Memory B cell (primary cell): ENCODE data around the gene AHI1.

Experiments used
- ATAC-seq: fragments of 150-1000 bp; cut with Tn5 transposase; 2 replicates; pipeline ENCODE4 v1.10.0; 2021; ENCODE audit warnings: low read depth, mild to moderate bottlenecking, moderate library complexity
- DNase-seq, 2 donors: peaks; one replicate each; pipeline ENCODE4 v3.0.0; 2022; ENCODE audit warnings: low spot score in 2 of 2
- H3K27ac Mint-ChIP-seq: one replicate; pipeline ENCODE4 v1.8.0; 2022; ENCODE audit warnings: mild to moderate bottlenecking, moderate library complexity, mixed read lengths
- H3K27me3 Mint-ChIP-seq: one replicate; pipeline ENCODE4 v1.8.0; 2022; ENCODE audit warnings: mixed read lengths
- H3K36me3 Mint-ChIP-seq: one replicate; pipeline ENCODE4 v1.8.0; 2022; ENCODE audit warnings: mild to moderate bottlenecking, mixed read lengths
- H3K4me1 Mint-ChIP-seq: one replicate; pipeline ENCODE4 v1.8.0; 2022; ENCODE audit warnings: mixed read lengths
- H3K4me3 Mint-ChIP-seq: one replicate; pipeline ENCODE4 v1.8.0; 2022; ENCODE audit warnings: mild to moderate bottlenecking, moderate library complexity, mixed read lengths
- H3K9me3 Mint-ChIP-seq: one replicate; pipeline ENCODE4 v1.8.0; 2022; ENCODE audit warnings: mixed read lengths

Gene AHI1

GRCh38 chr6:135331002-135331401 lies 166.5 kb downstream of the AHI1 start:
- Mint-ChIP-seq H3K4me3 (no peak overlapping the region), H3K36me3 (peaks cover 1% of the 10 kb centered on the region), H3K4me1 (no peaks in the 10 kb centered on the region), H3K27me3 (no peaks in the 10 kb centered on the region), H3K27ac (peak overlapping the region; percentile 62), H3K9me3 (no peaks in the 10 kb centered on the region)
- no peak for DNase-seq
- ATAC-seq, result no peak

- H3K27me3 Mint-ChIP-seq, result no peaks in the 10 kb centered on the region
- no peak for DNase-seq
- H3K27ac Mint-ChIP-seq, result no peak overlapping the region
- H3K36me3 Mint-ChIP-seq, result peaks cover 1% of the 10 kb centered on the region
- no peaks in the 10 kb centered on the region for H3K9me3 Mint-ChIP-seq
- no peak for ATAC-seq
- H3K4me1 Mint-ChIP-seq, result no peaks in the 10 kb centered on the region
- H3K4me3 Mint-ChIP-seq, result no peak overlapping the region
These were observed 167.4 kb downstream of the AHI1 start for GRCh38 chr6:135329851-135330803.

DNA sequence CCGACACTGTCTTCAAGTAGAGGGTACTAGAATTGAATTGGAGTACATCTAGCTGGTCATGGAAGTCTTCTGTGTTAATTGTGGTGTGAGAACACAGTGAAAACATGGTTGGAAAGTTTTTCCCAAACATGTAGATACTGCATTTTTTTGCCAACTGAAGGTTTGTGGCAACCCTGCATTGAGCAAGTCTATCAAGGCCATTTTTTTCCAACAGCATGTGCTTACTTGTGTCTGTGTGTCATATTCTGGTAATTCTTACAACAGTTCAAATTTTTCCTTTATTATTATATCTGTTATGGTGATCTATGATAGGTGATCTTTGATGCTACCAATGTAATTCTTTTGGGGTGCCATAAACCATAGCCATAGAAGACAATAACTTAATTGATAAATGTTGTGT lies 169.4 kb downstream of the AHI1 start:
- H3K36me3 Mint-ChIP-seq, result peaks cover 1% of the 10 kb centered on the region
- ATAC-seq (no peak), DNase-seq (no peak)
- peaks cover 2% of the 10 kb centered on the region for H3K4me1 Mint-ChIP-seq
- no peak overlapping the region for H3K27ac Mint-ChIP-seq
- H3K4me3 Mint-ChIP-seq, result no peak overlapping the region
- H3K9me3 Mint-ChIP-seq, result no peaks in the 10 kb centered on the region
- H3K27me3 Mint-ChIP-seq, result no peaks in the 10 kb centered on the region

GRCh38 chr6:135325624-135326424 lies 171.7 kb downstream of the AHI1 start:
- no peak for ATAC-seq
- Mint-ChIP-seq H3K4me3 (no peak overlapping the region), H3K27me3 (no peaks in the 10 kb centered on the region), H3K9me3 (no peaks in the 10 kb centered on the region), H3K36me3 (peaks cover 1% of the 10 kb centered on the region), H3K4me1 (peaks cover 4% of the 10 kb centered on the region), H3K27ac (no peak overlapping the region)
- no peak for DNase-seq

DNA sequence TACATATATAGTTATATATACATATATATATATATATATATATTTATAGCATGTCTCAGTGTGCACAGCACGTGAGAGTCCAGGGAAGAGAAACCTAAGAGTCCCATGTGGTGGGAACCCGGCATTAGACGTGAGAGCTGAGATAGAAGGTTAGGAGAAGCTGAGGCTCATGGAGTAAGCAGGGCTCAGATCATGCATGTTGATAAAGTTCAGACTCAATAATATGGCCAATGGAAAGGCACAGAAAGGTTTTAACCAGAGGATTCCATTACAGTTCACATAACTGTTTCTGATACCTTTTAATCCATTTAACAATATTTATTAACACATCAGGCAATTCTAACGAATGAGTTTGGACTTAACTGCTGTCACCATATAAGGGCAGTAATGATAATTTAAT lies 173.0 kb downstream of the AHI1 start:
- Mint-ChIP-seq H3K4me3 (no peak overlapping the region), H3K27ac (no peak overlapping the region), H3K36me3 (peaks cover 1% of the 10 kb centered on the region), H3K4me1 (peaks cover 4% of the 10 kb centered on the region), H3K9me3 (no peaks in the 10 kb centered on the region), H3K27me3 (no peaks in the 10 kb centered on the region)
- DNase-seq (no peak), ATAC-seq (no peak)

GRCh38 chr6:135323979-135324378 lies 173.6 kb downstream of the AHI1 start:
- peaks cover 4% of the 10 kb centered on the region for H3K4me1 Mint-ChIP-seq
- H3K27me3 Mint-ChIP-seq, result no peaks in the 10 kb centered on the region
- H3K4me3 Mint-ChIP-seq, result no peak overlapping the region
- ATAC-seq (no peak), DNase-seq (no peak)
- no peaks in the 10 kb centered on the region for H3K9me3 Mint-ChIP-seq
- no peak overlapping the region for H3K27ac Mint-ChIP-seq
- H3K36me3 Mint-ChIP-seq, result peaks cover 1% of the 10 kb centered on the region

GRCh38 chr6:135323202-135323668 lies 174.3 kb downstream of the AHI1 start:
- no peak for DNase-seq
- Mint-ChIP-seq H3K4me3 (peak overlapping the region; percentile 34), H3K27ac (peak overlapping the region; percentile 58)

GRCh38 chr6:135322427-135323201 lies 174.9 kb downstream of the AHI1 start:
- Mint-ChIP-seq H3K4me1 (peaks cover 4% of the 10 kb centered on the region), H3K27me3 (no peaks in the 10 kb centered on the region), H3K36me3 (peaks cover 2% of the 10 kb centered on the region), H3K4me3 (peak overlapping the region; percentile 34), H3K9me3 (no peaks in the 10 kb centered on the region), H3K27ac (peak overlapping the region; percentile 58)
- DNase-seq (no peak), ATAC-seq (no peak)

More at GRCh38 chr6:135323202-135323668, 174.3 kb downstream of the AHI1 start:
- Mint-ChIP-seq H3K9me3 (no peaks in the 10 kb centered on the region), H3K4me1 (peaks cover 4% of the 10 kb centered on the region), H3K36me3 (peaks cover 1% of the 10 kb centered on the region), H3K27me3 (no peaks in the 10 kb centered on the region)
- peak; percentile 84 for ATAC-seq

DNA sequence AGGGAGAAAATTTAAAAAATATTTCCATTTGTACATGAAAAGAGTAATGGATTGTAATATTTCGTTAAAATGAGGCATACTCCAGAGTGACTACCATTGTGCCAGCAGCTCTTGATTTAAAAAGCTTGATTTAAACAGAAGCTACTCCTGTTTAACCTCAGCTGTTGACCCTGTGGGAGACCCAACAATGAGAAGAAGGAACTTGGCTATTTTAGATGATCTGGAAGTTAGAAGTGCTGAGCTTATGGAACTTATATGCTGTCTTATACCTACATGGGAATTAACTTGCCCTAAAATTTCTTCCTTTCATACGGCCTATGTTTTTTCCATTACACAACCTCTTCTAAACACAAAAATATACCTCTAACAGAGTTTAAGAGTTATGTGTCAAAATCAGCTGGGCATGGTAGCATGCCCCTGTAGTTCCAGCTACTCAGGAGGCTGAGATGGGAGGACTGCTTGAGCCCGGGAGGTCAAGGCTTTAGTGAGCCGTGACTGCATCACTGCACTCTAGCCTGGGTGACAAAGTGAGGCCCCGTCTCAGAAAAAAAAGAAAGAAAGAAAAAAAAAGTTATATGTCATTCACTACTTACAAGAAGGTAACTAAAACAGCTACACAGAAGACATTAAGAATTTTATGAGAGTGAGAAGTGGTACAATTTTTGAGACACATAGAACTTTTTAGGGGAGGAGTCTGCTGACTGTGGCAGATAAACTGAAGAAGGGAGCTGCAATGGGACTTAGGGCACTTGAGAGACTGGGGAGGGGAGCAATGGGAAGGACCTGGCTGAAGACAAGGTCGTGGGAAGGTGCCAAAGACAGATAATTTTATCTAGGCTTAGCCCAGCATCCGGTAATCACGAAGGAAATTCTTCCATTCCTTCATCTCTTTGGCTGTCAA lies 176.6 kb downstream of the AHI1 start:
- H3K4me1 Mint-ChIP-seq, result peaks cover 4% of the 10 kb centered on the region
- DNase-seq (no peak), ATAC-seq (no peak)
- H3K36me3 Mint-ChIP-seq, result peaks cover 6% of the 10 kb centered on the region
- no peaks in the 10 kb centered on the region for H3K27me3 Mint-ChIP-seq
- H3K9me3 Mint-ChIP-seq, result no peaks in the 10 kb centered on the region
- no peak overlapping the region for H3K4me3 Mint-ChIP-seq
- no peak overlapping the region for H3K27ac Mint-ChIP-seq

- DNase-seq, result no peak
- ATAC-seq, result no peak
- no peak overlapping the region for H3K4me3 Mint-ChIP-seq
- H3K27me3 Mint-ChIP-seq, result no peaks in the 10 kb centered on the region
- no peak overlapping the region for H3K27ac Mint-ChIP-seq
- H3K9me3 Mint-ChIP-seq, result no peaks in the 10 kb centered on the region
- H3K4me1 Mint-ChIP-seq, result peaks cover 4% of the 10 kb centered on the region
- peaks cover 8% of the 10 kb centered on the region for H3K36me3 Mint-ChIP-seq
These were observed 177.7 kb downstream of the AHI1 start for GRCh38 chr6:135319819-135320218.

- Mint-ChIP-seq H3K9me3 (no peaks in the 10 kb centered on the region), H3K36me3 (peaks cover 8% of the 10 kb centered on the region), H3K4me1 (peaks cover 4% of the 10 kb centered on the region), H3K27ac (no peak overlapping the region), H3K4me3 (no peak overlapping the region), H3K27me3 (no peaks in the 10 kb centered on the region)
- ATAC-seq (no peak), DNase-seq (no peak)
These were observed 178.6 kb downstream of the AHI1 start for GRCh38 chr6:135318738-135319469.

- Mint-ChIP-seq H3K36me3 (peaks cover 10% of the 10 kb centered on the region), H3K4me3 (no peak overlapping the region), H3K27me3 (no peaks in the 10 kb centered on the region), H3K4me1 (no peaks in the 10 kb centered on the region), H3K27ac (no peak overlapping the region), H3K9me3 (no peaks in the 10 kb centered on the region)
- DNase-seq (no peak), ATAC-seq (no peak)
These were observed 183.0 kb downstream of the AHI1 start for GRCh38 chr6:135314543-135314942.
